ENCODE measurements around the gene KIR3DL3. TPM values are rescaled to one million over a fixed set of nuclear protein-coding genes. Genes with fewer than 3 reads are reported as not detected.
"Not testable (repeated sequence)": the region's sequence is repeated elsewhere in the genome, so short reads cannot be mapped to it uniquely, and the experiment has no call there.

KIR3DL3 gene
- total and polyA plus RNA-seq, 9 donors = not detected

- intact Hi-C loops (cut with DNase I) = no loop called here
- Histone ChIP-seq H3K27me3 (no peaks in the 10 kb centered on the region), H3K36me3 (no peaks in the 10 kb centered on the region), H3K4me3 (no peak overlapping the region), H3K27ac (no peak overlapping the region), H3K4me1 (ENCODE audit: insufficient read depth) (no peaks in the 10 kb centered on the region), H3K9me3 (no peaks in the 10 kb centered on the region)
- DNase-seq = no peak
- WGBS, 3 donors = 61 to 73% (median 71%) methylated on average over 15 to 18 of the region's 18 CpGs
- TF ChIP-seq, protein P1, sequence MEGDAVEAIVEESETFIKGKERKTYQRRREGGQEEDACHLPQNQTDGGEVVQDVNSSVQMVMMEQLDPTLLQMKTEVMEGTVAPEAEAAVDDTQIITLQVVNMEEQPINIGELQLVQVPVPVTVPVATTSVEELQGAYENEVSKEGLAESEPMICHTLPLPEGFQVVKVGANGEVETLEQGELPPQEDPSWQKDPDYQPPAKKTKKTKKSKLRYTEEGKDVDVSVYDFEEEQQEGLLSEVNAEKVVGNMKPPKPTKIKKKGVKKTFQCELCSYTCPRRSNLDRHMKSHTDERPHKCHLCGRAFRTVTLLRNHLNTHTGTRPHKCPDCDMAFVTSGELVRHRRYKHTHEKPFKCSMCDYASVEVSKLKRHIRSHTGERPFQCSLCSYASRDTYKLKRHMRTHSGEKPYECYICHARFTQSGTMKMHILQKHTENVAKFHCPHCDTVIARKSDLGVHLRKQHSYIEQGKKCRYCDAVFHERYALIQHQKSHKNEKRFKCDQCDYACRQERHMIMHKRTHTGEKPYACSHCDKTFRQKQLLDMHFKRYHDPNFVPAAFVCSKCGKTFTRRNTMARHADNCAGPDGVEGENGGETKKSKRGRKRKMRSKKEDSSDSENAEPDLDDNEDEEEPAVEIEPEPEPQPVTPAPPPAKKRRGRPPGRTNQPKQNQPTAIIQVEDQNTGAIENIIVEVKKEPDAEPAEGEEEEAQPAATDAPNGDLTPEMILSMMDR (IDR thresholded peaks at IDR 0.05) = no peak
- no peak for TF ChIP-seq EP300 (IDR thresholded peaks at IDR 0.05)
- no peak for TF ChIP-seq POLR2A (IDR thresholded peaks at IDR 0.05)
Observed at GRCh38 chr19:54709212-54709948, 14.9 kb upstream of the KIR3DL3 start.

- intact Hi-C loops (cut with DNase I); H3K4me1 ChIP-seq (ENCODE audit: insufficient read depth); H3K27ac ChIP-seq; H3K36me3 ChIP-seq; DNase-seq; H3K4me3 ChIP-seq; H3K9me3 ChIP-seq; H3K27me3 ChIP-seq: not testable (repeated sequence)
- 48 to 67% (median 66%) methylated on average over 12 of the region's 13 CpGs for WGBS, 3 donors
Observed at GRCh38 chr19:54709956-54710355, 14.3 kb upstream of the KIR3DL3 start.

DNA sequence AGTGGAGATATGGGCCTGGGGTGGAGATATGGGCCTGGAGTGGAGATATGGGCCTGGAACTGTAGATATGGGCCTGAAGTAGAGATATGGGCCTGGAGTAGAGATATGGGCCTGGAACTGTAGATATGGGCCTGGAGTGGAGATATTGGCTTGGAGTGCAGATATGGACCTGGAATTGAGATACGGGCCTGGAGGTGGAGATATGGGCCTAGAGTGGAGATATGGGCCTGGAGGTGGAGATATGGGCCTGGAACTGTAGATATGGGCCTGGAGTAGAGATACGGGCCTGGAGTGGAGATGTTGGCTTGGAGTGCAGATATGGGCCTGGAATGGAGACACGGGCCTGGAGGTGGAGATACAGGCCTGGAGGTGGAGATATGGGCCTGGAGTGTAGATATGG lies 402 bp downstream of the KIR3DL3 start:
- no peak for DNase-seq
- Histone ChIP-seq H3K27me3 (no peaks in the 10 kb centered on the region), H3K4me1 (ENCODE audit: insufficient read depth) (no peaks in the 10 kb centered on the region), H3K4me3 (no peak overlapping the region), H3K36me3 (no peaks in the 10 kb centered on the region), H3K27ac (no peak overlapping the region), H3K9me3 (no peaks in the 10 kb centered on the region)
- intact Hi-C loops (cut with DNase I) = no loop called here
- TF ChIP-seq, protein P1 (IDR thresholded peaks at IDR 0.05) = no peak
- TF ChIP-seq EP300 (IDR thresholded peaks at IDR 0.05) (no peak), POLR2A (IDR thresholded peaks at IDR 0.05) (no peak)
- 47 to 80% (median 77%) methylated on average over 3 of the region's 3 CpGs for WGBS, 3 donors

DNA sequence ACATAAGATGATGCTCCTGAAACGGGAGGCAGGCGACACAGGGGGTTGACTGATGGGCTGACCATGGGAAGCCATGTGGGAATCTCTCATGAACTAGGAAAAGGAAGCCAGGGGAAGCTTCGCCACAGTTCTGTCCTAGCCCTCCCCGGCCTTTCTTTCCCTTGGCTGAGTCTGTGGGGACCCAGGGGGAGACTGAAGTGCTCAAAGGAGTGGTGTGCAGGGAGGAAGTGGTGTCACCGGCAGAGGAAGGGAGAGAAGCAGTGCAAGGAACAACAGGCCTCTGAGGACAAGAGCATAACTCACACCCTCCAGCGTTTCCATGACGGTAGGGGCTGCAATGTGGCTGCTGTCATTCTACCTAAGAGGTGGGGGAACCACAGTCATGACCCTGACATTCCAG lies 1.1 kb downstream of the KIR3DL3 start:
- no peak for DNase-seq
- Histone ChIP-seq H3K27ac (no peak overlapping the region), H3K4me1 (ENCODE audit: insufficient read depth) (no peaks in the 10 kb centered on the region), H3K4me3 (no peak overlapping the region), H3K27me3 (no peaks in the 10 kb centered on the region), H3K36me3 (no peaks in the 10 kb centered on the region), H3K9me3 (no peaks in the 10 kb centered on the region)
- WGBS, 3 donors = 74 to 82% (median 80%) methylated on average over 7 of the region's 7 CpGs
- TF ChIP-seq POLR2A (IDR thresholded peaks at IDR 0.05) (no peak), EP300 (IDR thresholded peaks at IDR 0.05) (no peak)
- TF ChIP-seq, protein P1 (IDR thresholded peaks at IDR 0.05) = no peak
- intact Hi-C loops (cut with DNase I) = no loop called here

DNA sequence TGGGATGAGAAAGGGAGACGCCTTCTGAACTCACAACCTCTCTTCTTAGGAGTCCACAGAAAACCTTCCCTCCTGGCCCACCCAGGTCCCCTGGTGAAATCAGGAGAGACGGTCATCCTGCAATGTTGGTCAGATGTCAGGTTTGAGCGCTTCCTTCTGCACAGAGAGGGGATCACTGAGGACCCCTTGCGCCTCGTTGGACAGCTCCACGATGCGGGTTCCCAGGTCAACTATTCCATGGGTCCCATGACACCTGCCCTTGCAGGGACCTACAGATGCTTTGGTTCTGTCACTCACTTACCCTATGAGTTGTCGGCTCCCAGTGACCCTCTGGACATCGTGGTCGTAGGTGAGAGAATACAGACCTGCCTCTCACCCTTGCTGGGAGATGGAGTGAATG lies 3.3 kb downstream of the KIR3DL3 start:
- Histone ChIP-seq H3K27me3 (no peaks in the 10 kb centered on the region), H3K9me3 (no peaks in the 10 kb centered on the region), H3K27ac (no peak overlapping the region), H3K36me3 (no peaks in the 10 kb centered on the region), H3K4me3 (no peak overlapping the region), H3K4me1 (ENCODE audit: insufficient read depth) (no peaks in the 10 kb centered on the region)
- intact Hi-C loops (cut with DNase I) = no loop called here
- WGBS, 3 donors = 69 to 81% (median 80%) methylated on average over 10 of the region's 10 CpGs
- TF ChIP-seq, protein P1 (IDR thresholded peaks at IDR 0.05) = no peak
- no peak for TF ChIP-seq EP300 (IDR thresholded peaks at IDR 0.05)
- TF ChIP-seq POLR2A (IDR thresholded peaks at IDR 0.05) = no peak
- DNase-seq = no peak
